ENCODE data around the gene MEGF11.
A peak's percentile ranks its signal among the peaks of the same experiment; 100 is the strongest.

MEGF11 gene

GRCh38 chr15:66084704-66085103, 168.8 kb downstream of the MEGF11 start:
- DNase-seq = no peak

GRCh38 chr15:66080717-66081398, 172.7 kb downstream of the MEGF11 start:
- DNase-seq = peak; percentile 78

GRCh38 chr15:66078929-66079275, 174.6 kb downstream of the MEGF11 start:
- DNase-seq = no peak

- no peak for DNase-seq
Measured at GRCh38 chr15:66078196-66078928, 175.2 kb downstream of the MEGF11 start.

- no peak for DNase-seq
Measured at GRCh38 chr15:66077320-66077663, 176.3 kb downstream of the MEGF11 start.

- DNase-seq = no peak
Measured at GRCh38 chr15:66076591-66077319, 176.8 kb downstream of the MEGF11 start.

- no peak for DNase-seq
Measured at GRCh38 chr15:66075947-66076346, 177.6 kb downstream of the MEGF11 start.

GRCh38 chr15:66072616-66073361, 180.8 kb downstream of the MEGF11 start:
- peak; percentile 71 for DNase-seq

GRCh38 chr15:66071921-66072295, 181.6 kb downstream of the MEGF11 start:
- DNase-seq = peak; percentile 56

GRCh38 chr15:66071160-66071920, 182.2 kb downstream of the MEGF11 start:
- DNase-seq = no peak

GRCh38 chr15:66070220-66070934, 183.2 kb downstream of the MEGF11 start:
- no peak for DNase-seq

GRCh38 chr15:66069751-66070150, 183.8 kb downstream of the MEGF11 start:
- no peak for DNase-seq

GRCh38 chr15:66068801-66069200, 184.7 kb downstream of the MEGF11 start:
- DNase-seq = no peak

- no peak for DNase-seq
Measured at GRCh38 chr15:66067687-66068086, 185.9 kb downstream of the MEGF11 start.

GRCh38 chr15:66066481-66066880, 187.1 kb downstream of the MEGF11 start:
- DNase-seq = no peak

GRCh38 chr15:66066005-66066404, 187.5 kb downstream of the MEGF11 start:
- DNase-seq = no peak

GRCh38 chr15:66065325-66065724, 188.2 kb downstream of the MEGF11 start:
- DNase-seq = no peak

- DNase-seq = no peak
Measured at GRCh38 chr15:66063147-66063546, 190.4 kb downstream of the MEGF11 start.

- no peak for DNase-seq
Measured at GRCh38 chr15:66057089-66057488, 196.5 kb downstream of the MEGF11 start.

- DNase-seq = no peak
Measured at GRCh38 chr15:66053991-66054390, 199.6 kb downstream of the MEGF11 start.

- DNase-seq = no peak
Measured at GRCh38 chr15:66051833-66052232, 201.7 kb downstream of the MEGF11 start.

- no peak for DNase-seq
Measured at GRCh38 chr15:66050264-66050663, 203.3 kb downstream of the MEGF11 start.

Measured in fibroblast of skin of back (primary cell).